ENCODE results near the gene SIRT5.

SIRT5 gene

GRCh38 chr6:13586603-13587542, 12.5 kb downstream of the SIRT5 start:
- DNase-seq: no peak

- DNase-seq: no peak
These were observed 15.4 kb downstream of the SIRT5 start for GRCh38 chr6:13589801-13590200.

GRCh38 chr6:13590574-13591153, 16.3 kb downstream of the SIRT5 start:
- DNase-seq: no peak

- no peak for DNase-seq
These were observed 17.0 kb downstream of the SIRT5 start for GRCh38 chr6:13591205-13591921.

- no peak for DNase-seq
These were observed 18.7 kb downstream of the SIRT5 start for GRCh38 chr6:13593103-13593502.

DNA sequence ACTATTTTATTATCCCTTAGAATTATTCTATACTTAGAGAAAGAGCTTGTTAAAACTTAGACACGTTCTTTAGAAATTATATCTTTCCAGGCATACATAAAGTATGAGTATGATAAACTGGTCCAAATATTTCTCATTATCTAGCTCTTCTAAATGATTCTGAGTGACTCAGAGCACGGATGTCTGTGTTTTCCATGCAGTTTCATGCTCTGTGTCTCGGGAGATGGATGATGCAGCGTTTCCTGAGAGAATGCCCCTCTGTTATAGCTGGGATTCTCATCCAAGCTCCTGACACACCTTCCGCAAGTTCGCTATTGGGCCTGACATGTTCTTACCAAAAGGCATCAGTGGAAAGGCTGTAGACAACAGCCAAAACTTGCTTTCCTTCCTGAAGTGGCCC, 19.3 kb downstream of the SIRT5 start:
- no peak for DNase-seq

DNA sequence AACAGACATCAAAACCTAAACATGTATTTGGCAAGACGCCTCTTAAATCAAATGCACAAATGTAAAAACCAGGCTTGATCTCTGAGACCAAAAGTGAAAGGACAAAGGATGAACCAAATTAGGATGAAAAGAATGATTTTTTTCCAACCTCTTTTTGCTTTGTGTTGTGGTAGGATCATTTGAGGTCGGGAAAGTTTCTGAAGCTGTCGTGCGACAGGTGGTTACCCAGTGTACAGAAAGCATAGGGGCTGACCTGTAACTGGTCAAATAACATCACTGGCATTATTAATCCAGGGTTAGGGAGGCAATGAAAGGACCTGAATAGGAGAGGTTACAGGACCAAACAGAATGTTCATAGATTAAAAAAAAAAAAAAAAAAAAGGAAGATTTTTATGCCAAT, 22.7 kb downstream of the SIRT5 start:
- DNase-seq: no peak

GRCh38 chr6:13600036-13600435, 25.6 kb downstream of the SIRT5 start:
- no peak for DNase-seq

GRCh38 chr6:13604135-13604534, 29.7 kb downstream of the SIRT5 start:
- no peak for DNase-seq

GRCh38 chr6:13604546-13605416, 30.4 kb downstream of the SIRT5 start:
- DNase-seq: no peak

DNA sequence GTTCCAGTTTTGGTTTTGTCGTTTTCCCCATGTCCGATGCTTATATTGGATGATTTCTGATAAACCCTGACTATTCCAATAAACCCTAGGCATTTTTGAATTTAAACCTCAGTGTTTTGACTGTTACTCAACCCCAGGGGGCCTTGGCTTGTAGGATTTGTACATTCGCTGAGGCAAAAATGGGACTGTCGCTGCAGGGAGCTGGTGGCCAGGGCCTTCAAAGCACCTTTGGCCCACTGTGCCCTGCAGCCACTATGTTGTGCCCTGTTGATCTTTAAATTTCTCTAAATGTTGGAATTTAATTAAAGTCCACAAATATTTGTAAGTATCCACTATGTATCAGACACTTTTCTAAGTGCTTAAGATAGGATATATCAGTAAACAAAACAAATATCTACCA, 31.2 kb downstream of the SIRT5 start:
- DNase-seq: no peak

DNA sequence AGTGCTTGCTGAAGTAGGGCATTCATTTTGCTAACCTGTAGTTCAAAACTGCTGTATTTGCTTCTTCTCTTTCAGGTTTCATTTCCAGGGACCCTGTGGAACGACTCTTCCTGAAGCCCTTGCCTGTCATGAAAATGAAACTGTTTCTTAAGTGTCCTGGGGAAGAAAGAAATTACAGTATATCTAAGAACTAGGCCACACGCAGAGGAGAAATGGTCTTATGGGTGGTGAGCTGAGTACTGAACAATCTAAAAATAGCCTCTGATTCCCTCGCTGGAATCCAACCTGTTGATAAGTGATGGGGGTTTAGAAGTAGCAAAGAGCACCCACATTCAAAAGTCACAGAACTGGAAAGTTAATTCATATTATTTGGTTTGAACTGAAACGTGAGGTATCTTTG, 37.3 kb downstream of the SIRT5 start:
- no peak for DNase-seq

GRCh38 chr6:13613029-13613594, 38.7 kb downstream of the SIRT5 start:
- no peak for DNase-seq

DNA sequence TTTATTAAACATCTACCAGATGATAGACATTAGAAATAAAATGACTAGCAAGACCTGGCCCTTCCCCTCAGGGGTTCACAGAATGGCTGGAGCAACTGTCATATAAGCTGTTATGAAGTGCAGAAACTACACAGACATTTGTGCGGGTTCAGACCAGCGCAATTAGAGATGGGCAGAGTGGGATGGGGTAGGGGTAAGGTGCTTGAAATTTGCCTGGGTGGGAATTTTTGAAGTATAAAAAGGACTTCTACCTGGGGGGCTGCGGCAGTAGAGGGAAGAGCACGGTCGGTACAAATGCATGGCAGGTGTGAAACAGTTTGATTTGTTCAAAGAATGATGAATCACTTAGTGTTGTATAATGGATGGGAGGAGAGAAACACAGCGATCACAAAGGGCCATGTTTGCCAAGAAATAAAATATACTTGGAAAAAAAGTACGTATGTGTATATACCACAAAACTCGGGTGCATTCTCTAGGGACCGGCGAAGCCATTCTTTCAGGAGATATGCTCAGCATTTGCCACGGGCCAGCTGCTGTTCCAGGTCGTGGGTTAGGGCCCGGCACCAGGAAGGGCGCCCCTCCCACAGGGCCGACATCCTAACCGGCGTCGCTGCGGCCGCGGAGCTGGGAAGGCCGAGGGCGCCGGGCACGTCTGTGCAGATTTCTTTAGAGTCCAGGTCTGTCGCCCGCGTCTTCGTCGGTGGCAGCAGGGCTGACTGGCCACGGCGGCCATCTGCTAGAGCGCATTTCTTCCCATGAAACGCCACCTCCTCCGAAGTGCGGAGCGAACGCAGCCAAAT, 39.9 kb downstream of the SIRT5 start:
- DNase-seq: peak in 21 of 51 donors; percentile 39 to 71 (median 55)

DNA sequence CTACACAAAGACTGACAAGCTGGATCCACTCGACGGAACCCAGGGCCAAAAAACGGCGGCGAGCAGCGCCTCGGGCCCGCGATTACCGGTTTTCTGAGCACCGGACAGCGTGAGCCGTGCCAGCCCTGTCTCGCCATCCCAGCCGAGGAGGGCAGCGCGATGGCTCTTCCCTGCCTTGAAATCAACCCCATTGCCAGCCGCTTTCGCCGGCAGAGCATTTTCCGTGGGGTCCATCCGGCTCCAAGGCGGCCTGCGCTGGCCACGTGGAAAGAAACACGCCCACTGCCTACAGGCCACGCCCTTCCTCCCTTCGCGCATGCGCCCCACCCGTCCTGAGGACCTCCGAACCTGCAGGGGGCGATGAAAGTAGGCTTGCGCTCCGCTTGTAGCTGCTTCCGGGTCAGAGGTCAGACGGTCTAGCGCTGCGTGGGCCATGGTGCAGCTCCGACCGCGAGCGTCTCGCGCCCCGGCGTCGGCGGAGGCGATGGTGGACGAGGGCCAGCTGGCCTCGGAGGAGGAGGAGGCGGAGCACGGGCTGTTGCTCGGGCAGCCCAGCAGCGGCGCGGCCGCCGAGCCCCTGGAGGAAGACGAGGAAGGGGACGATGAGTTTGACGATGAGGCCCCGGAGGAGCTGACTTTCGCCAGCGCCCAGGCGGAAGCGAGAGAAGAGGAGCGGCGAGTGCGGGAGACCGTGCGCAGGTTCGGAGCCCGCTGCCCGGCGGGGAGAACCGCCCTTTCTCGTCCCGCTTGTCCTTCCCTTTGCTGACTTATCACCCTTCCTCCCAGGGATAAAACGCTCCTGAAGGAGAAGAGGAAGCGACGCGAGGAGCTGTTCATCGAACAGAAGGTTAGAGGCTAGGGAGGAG, 40.8 kb downstream of the SIRT5 start, which contains the start of gene NOL7:
Gene NOL7, plus strand, starts transcription at position 410 of the 866 bp plus-strand sequence. Its CDS starts 24 bp downstream, at position 434.
- DNase-seq: peak; percentile 85 to 99 (median 95)

DNA sequence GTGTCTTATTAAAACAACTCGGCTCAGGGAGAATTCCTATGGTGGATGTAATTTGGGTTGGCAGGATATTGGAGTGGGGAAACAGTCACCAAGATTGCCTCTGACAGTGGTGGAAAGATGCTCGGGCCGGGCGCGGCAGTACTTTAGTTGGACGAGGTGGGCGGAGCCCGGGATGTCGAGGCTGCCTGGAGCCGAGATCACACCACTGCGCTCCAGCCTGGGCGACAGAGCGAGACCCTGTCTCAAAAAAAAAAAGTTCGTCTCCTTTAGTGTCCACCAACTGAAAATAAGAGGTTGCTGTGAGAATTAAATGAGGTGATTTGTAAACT, 41.4 kb downstream of the SIRT5 start:
- peak in 27 of 51 donors; percentile 7 to 64 (median 22) for DNase-seq

DNA sequence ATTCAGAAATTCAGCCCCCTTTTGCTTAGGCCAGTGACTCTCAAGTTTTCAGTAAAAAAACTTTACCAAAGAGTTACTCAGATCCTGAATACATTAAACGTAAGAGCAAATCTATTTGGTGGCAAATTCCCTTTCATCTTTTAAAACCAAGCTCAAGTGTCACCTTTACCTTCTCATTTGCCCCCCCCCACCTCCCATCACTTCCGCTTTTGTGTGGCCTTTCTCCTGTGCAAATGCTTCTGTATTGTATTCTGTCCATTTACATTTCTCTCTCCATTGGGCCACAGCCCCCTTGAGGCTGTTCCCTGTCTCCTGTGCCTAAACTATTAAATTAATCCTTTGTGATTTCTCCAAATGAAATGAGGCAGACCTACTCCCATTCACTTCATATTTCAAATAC, 42.7 kb downstream of the SIRT5 start:
- no peak for DNase-seq

GRCh38 chr6:13624871-13625288, 50.5 kb downstream of the SIRT5 start:
- DNase-seq: no peak

All from hypothalamus (tissue), 51 donors.